Measurements from ENCODE around the gene ARHGEF3.

ARHGEF3 gene

GRCh38 chr3:56822501-56822900, 20.8 kb upstream of the ARHGEF3 start:
- DNase-seq: no peak

GRCh38 chr3:56819016-56819809, 17.5 kb upstream of the ARHGEF3 start:
- DNase-seq: no peak

GRCh38 chr3:56818156-56818985, 16.6 kb upstream of the ARHGEF3 start:
- DNase-seq: no peak

- DNase-seq: no peak
Measured at GRCh38 chr3:56817646-56818045, 15.9 kb upstream of the ARHGEF3 start.

GRCh38 chr3:56816061-56816460, 14.3 kb upstream of the ARHGEF3 start:
- DNase-seq: no peak

- no peak for DNase-seq
Measured at GRCh38 chr3:56815589-56815988, 13.8 kb upstream of the ARHGEF3 start.

- DNase-seq: no peak
Measured at GRCh38 chr3:56813653-56813960, 11.9 kb upstream of the ARHGEF3 start.

- DNase-seq: no peak
Measured at GRCh38 chr3:56812754-56813652, 11.3 kb upstream of the ARHGEF3 start.

GRCh38 chr3:56811546-56812202, 9.9 kb upstream of the ARHGEF3 start:
- DNase-seq: no peak

- DNase-seq: no peak
Measured at GRCh38 chr3:56810577-56811545, 9.1 kb upstream of the ARHGEF3 start.

- DNase-seq: no peak
Measured at GRCh38 chr3:56806407-56806806, 4.7 kb upstream of the ARHGEF3 start.

- no peak for DNase-seq
Measured at GRCh38 chr3:56802790-56803189, 1.0 kb upstream of the ARHGEF3 start.

- DNase-seq: no peak
Measured at GRCh38 chr3:56802378-56802745, 613 bp upstream of the ARHGEF3 start.

GRCh38 chr3:56800832-56801661, 702 bp downstream of the ARHGEF3 start:
- peak; percentile 16 for DNase-seq

- DNase-seq: peak; percentile 65
Measured at GRCh38 chr3:56800130-56800831, 1.5 kb downstream of the ARHGEF3 start.

- no peak for DNase-seq
Measured at GRCh38 chr3:56799251-56799882, 2.4 kb downstream of the ARHGEF3 start.

- DNase-seq: no peak
Measured at GRCh38 chr3:56796996-56797395, 4.8 kb downstream of the ARHGEF3 start.

- DNase-seq: no peak
Measured at GRCh38 chr3:56796202-56796601, 5.5 kb downstream of the ARHGEF3 start.

- DNase-seq: no peak
Measured at GRCh38 chr3:56795829-56796185, 5.9 kb downstream of the ARHGEF3 start.

All from stimulated activated CD4-positive, alpha-beta T cell treated with anti-CD3 and anti-CD28 coated beads, Interleukin-4, amount 100 ng/mL, for 1 hour (primary cell).